ENCODE data around the gene NUDT4.

DNA sequence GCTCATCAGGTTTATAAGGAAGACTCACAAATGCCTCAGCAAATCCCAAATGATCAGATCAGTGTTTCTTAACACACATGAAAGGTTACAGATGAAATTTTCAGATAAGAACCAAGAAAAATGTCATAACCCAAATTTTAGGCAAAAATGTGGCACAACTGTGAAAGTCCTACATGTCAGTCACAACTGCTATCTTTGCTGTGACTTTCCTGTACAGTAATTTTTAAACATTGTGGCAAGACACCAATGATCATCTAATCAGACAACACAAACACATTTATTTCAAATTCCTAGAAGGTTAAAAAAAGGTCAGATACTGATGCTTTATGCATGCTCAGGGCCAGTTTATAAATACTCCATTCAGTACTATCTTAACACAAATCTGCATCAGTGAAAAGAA is 31.1 kb downstream of the NUDT4 start:
- TF ChIP-seq, protein P1, sequence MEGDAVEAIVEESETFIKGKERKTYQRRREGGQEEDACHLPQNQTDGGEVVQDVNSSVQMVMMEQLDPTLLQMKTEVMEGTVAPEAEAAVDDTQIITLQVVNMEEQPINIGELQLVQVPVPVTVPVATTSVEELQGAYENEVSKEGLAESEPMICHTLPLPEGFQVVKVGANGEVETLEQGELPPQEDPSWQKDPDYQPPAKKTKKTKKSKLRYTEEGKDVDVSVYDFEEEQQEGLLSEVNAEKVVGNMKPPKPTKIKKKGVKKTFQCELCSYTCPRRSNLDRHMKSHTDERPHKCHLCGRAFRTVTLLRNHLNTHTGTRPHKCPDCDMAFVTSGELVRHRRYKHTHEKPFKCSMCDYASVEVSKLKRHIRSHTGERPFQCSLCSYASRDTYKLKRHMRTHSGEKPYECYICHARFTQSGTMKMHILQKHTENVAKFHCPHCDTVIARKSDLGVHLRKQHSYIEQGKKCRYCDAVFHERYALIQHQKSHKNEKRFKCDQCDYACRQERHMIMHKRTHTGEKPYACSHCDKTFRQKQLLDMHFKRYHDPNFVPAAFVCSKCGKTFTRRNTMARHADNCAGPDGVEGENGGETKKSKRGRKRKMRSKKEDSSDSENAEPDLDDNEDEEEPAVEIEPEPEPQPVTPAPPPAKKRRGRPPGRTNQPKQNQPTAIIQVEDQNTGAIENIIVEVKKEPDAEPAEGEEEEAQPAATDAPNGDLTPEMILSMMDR (conservative IDR thresholded peaks at IDR 0.05; ENCODE audit: low read depth, low read length): no peak
- no peak for TF ChIP-seq EZH2 (IDR thresholded peaks at IDR 0.05; ENCODE audit: borderline replicate concordance, low read depth, low read length, poor library complexity, severe bottlenecking)
